ENCODE results near the gene CTSK.

CTSK gene

GRCh38 chr1:150832597-150832996 is 24.5 kb upstream of the CTSK start:
- Histone ChIP-seq H3K4me1 (ENCODE audit: control insufficient read depth, insufficient read depth, low read length) (no peaks in the 10 kb centered on the region), H3K9me3 (replicated peaks; ENCODE audit: low read length) (no peaks in the 10 kb centered on the region), H3K9ac (ENCODE audit: low read depth, low read length) (no peak overlapping the region), H3K27me3 (ENCODE audit: control insufficient read depth, insufficient read depth, low read length) (no peaks in the 10 kb centered on the region), H3K36me3 (ENCODE audit: insufficient read depth, low read length) (peaks cover 95% of the 10 kb centered on the region), H3K4me2 (ENCODE audit: low read length) (no peak overlapping the region), H3K4me3 (ENCODE audit: low read length) (no peak overlapping the region)

GRCh38 chr1:150829751-150830150 is 21.7 kb upstream of the CTSK start:
- H3K36me3 ChIP-seq (ENCODE audit: insufficient read depth, low read length) = peaks cover 90% of the 10 kb centered on the region

GRCh38 chr1:150826299-150826698 is 18.2 kb upstream of the CTSK start:
- Histone ChIP-seq H3K4me3 (ENCODE audit: low read length) (no peak overlapping the region), H3K9ac (ENCODE audit: low read depth, low read length) (no peak overlapping the region), H3K36me3 (ENCODE audit: insufficient read depth, low read length) (peaks cover 70% of the 10 kb centered on the region), H3K27me3 (ENCODE audit: control insufficient read depth, insufficient read depth, low read length) (no peaks in the 10 kb centered on the region), H3K4me2 (ENCODE audit: low read length) (no peak overlapping the region), H3K4me1 (ENCODE audit: control insufficient read depth, insufficient read depth, low read length) (peaks cover under 1% of the 10 kb centered on the region), H3K9me3 (replicated peaks; ENCODE audit: low read length) (no peaks in the 10 kb centered on the region)

More at GRCh38 chr1:150829751-150830150, 21.7 kb upstream of the CTSK start:
- Histone ChIP-seq H3K27me3 (ENCODE audit: control insufficient read depth, insufficient read depth, low read length) (no peaks in the 10 kb centered on the region), H3K4me3 (ENCODE audit: low read length) (no peak overlapping the region), H3K9me3 (replicated peaks; ENCODE audit: low read length) (no peaks in the 10 kb centered on the region), H3K4me2 (ENCODE audit: low read length) (no peak overlapping the region), H3K4me1 (ENCODE audit: control insufficient read depth, insufficient read depth, low read length) (no peaks in the 10 kb centered on the region), H3K9ac (ENCODE audit: low read depth, low read length) (no peak overlapping the region)

GRCh38 chr1:150820730-150821512 is 12.9 kb upstream of the CTSK start:
- Histone ChIP-seq H3K4me2 (ENCODE audit: low read length) (no peak overlapping the region), H3K9ac (ENCODE audit: low read depth, low read length) (no peak overlapping the region), H3K4me1 (ENCODE audit: control insufficient read depth, insufficient read depth, low read length) (peaks cover 9% of the 10 kb centered on the region), H3K27me3 (ENCODE audit: control insufficient read depth, insufficient read depth, low read length) (no peaks in the 10 kb centered on the region), H3K4me3 (ENCODE audit: low read length) (no peak overlapping the region), H3K9me3 (replicated peaks; ENCODE audit: low read length) (no peaks in the 10 kb centered on the region), H3K36me3 (ENCODE audit: insufficient read depth, low read length) (peaks cover 60% of the 10 kb centered on the region)

GRCh38 chr1:150815871-150816270 is 7.8 kb upstream of the CTSK start:
- H3K36me3 ChIP-seq (ENCODE audit: insufficient read depth, low read length) = peaks cover 69% of the 10 kb centered on the region
- no peak overlapping the region for H3K4me3 ChIP-seq (ENCODE audit: low read length)
- no peak overlapping the region for H3K9ac ChIP-seq (ENCODE audit: low read depth, low read length)
- peaks cover 4% of the 10 kb centered on the region for H3K4me1 ChIP-seq (ENCODE audit: control insufficient read depth, insufficient read depth, low read length)
- H3K27me3 ChIP-seq (ENCODE audit: control insufficient read depth, insufficient read depth, low read length) = no peaks in the 10 kb centered on the region
- no peaks in the 10 kb centered on the region for H3K9me3 ChIP-seq (replicated peaks; ENCODE audit: low read length)
- no peak overlapping the region for H3K4me2 ChIP-seq (ENCODE audit: low read length)

GRCh38 chr1:150813028-150813707 is 5.1 kb upstream of the CTSK start:
- H3K4me1 ChIP-seq (ENCODE audit: control insufficient read depth, insufficient read depth, low read length) = peaks cover 10% of the 10 kb centered on the region
- H3K27me3 ChIP-seq (ENCODE audit: control insufficient read depth, insufficient read depth, low read length) = no peaks in the 10 kb centered on the region
- H3K4me3 ChIP-seq (ENCODE audit: low read length) = no peak overlapping the region
- H3K4me2 ChIP-seq (ENCODE audit: low read length) = no peak overlapping the region
- no peak overlapping the region for H3K9ac ChIP-seq (ENCODE audit: low read depth, low read length)
- H3K36me3 ChIP-seq (ENCODE audit: insufficient read depth, low read length) = peaks cover 62% of the 10 kb centered on the region
- no peaks in the 10 kb centered on the region for H3K9me3 ChIP-seq (replicated peaks; ENCODE audit: low read length)

GRCh38 chr1:150810958-150811659 is 3.0 kb upstream of the CTSK start:
- no peaks in the 10 kb centered on the region for H3K27me3 ChIP-seq (ENCODE audit: control insufficient read depth, insufficient read depth, low read length)
- H3K4me3 ChIP-seq (ENCODE audit: low read length) = no peak overlapping the region
- H3K9ac ChIP-seq (ENCODE audit: low read depth, low read length) = no peak overlapping the region
- peaks cover 10% of the 10 kb centered on the region for H3K4me1 ChIP-seq (ENCODE audit: control insufficient read depth, insufficient read depth, low read length)
- no peak overlapping the region for H3K4me2 ChIP-seq (ENCODE audit: low read length)
- H3K9me3 ChIP-seq (replicated peaks; ENCODE audit: low read length) = no peaks in the 10 kb centered on the region
- H3K36me3 ChIP-seq (ENCODE audit: insufficient read depth, low read length) = peaks cover 48% of the 10 kb centered on the region

- Histone ChIP-seq H3K4me2 (ENCODE audit: low read length) (no peak overlapping the region), H3K36me3 (ENCODE audit: insufficient read depth, low read length) (peaks cover 48% of the 10 kb centered on the region), H3K9me3 (replicated peaks; ENCODE audit: low read length) (no peaks in the 10 kb centered on the region), H3K4me1 (ENCODE audit: control insufficient read depth, insufficient read depth, low read length) (peaks cover 10% of the 10 kb centered on the region), H3K27me3 (ENCODE audit: control insufficient read depth, insufficient read depth, low read length) (no peaks in the 10 kb centered on the region), H3K4me3 (ENCODE audit: low read length) (no peak overlapping the region), H3K9ac (ENCODE audit: low read depth, low read length) (no peak overlapping the region)
These were observed 1.6 kb upstream of the CTSK start for GRCh38 chr1:150809651-150810050.

GRCh38 chr1:150808846-150809245 is 786 bp upstream of the CTSK start:
- H3K4me3 ChIP-seq (ENCODE audit: low read length) = no peak overlapping the region
- no peak overlapping the region for H3K9ac ChIP-seq (ENCODE audit: low read depth, low read length)
- no peaks in the 10 kb centered on the region for H3K9me3 ChIP-seq (replicated peaks; ENCODE audit: low read length)
- H3K36me3 ChIP-seq (ENCODE audit: insufficient read depth, low read length) = peaks cover 45% of the 10 kb centered on the region
- no peaks in the 10 kb centered on the region for H3K27me3 ChIP-seq (ENCODE audit: control insufficient read depth, insufficient read depth, low read length)
- H3K4me2 ChIP-seq (ENCODE audit: low read length) = no peak overlapping the region
- H3K4me1 ChIP-seq (ENCODE audit: control insufficient read depth, insufficient read depth, low read length) = peaks cover 10% of the 10 kb centered on the region

- Histone ChIP-seq H3K4me1 (ENCODE audit: control insufficient read depth, insufficient read depth, low read length) (peaks cover 10% of the 10 kb centered on the region), H3K27me3 (ENCODE audit: control insufficient read depth, insufficient read depth, low read length) (no peaks in the 10 kb centered on the region), H3K36me3 (ENCODE audit: insufficient read depth, low read length) (peaks cover 43% of the 10 kb centered on the region), H3K4me3 (ENCODE audit: low read length) (no peak overlapping the region), H3K4me2 (ENCODE audit: low read length) (no peak overlapping the region), H3K9ac (ENCODE audit: low read depth, low read length) (no peak overlapping the region), H3K9me3 (replicated peaks; ENCODE audit: low read length) (no peaks in the 10 kb centered on the region)
These were observed 624 bp downstream of the CTSK start for GRCh38 chr1:150807249-150808023.

GRCh38 chr1:150805899-150806298 is 2.2 kb downstream of the CTSK start:
- Histone ChIP-seq H3K9ac (ENCODE audit: low read depth, low read length) (no peak overlapping the region), H3K36me3 (ENCODE audit: insufficient read depth, low read length) (peaks cover 28% of the 10 kb centered on the region), H3K4me3 (ENCODE audit: low read length) (no peak overlapping the region), H3K9me3 (replicated peaks; ENCODE audit: low read length) (no peaks in the 10 kb centered on the region), H3K4me2 (ENCODE audit: low read length) (no peak overlapping the region), H3K27me3 (ENCODE audit: control insufficient read depth, insufficient read depth, low read length) (no peaks in the 10 kb centered on the region), H3K4me1 (ENCODE audit: control insufficient read depth, insufficient read depth, low read length) (peaks cover 10% of the 10 kb centered on the region)
